HG03175 (cell line): ENCODE data around the gene SLC8B1.

Source experiments
- ATAC-seq: cut with Tn5 transposase; IDR thresholded peaks from one replicate; pipeline ENCODE4 v1.9.1; 2021; ENCODE audit warnings: mild to moderate bottlenecking, moderate library complexity; ENCODE audit not compliant: unreplicated experiment

Gene SLC8B1

DNA sequence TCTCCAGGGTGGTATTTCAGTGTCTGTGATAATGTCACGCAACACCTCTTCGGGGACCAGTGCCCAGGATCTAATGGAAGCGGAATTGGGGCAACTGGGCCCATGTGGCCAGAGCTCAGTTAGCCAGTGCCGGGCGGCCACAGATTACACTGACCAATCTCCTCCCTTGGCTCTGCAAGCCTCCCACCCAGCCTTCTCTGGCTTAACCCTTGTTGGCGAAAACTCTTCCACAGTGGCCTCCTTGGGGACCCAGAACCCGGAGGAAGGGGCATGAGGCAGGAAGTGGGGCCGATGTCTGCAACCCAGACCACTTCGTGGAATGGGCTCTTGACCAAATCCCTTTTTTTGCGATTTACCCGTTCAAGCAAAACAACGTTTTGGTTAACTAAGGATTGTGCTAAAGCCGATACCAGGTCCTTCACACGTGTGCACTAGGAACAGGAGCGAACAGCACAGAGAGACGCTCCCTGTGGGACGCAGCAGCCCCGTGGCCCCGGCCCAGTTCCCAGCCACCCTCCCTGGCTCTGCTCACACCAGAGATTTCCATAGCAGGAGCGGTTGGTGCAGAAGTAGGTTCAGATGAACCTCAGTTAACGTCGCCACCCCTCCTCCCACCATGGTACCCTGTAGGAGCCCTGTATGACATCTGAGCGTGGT lies 38.2 kb downstream of the SLC8B1 start:
- ATAC-seq, result no peak

DNA sequence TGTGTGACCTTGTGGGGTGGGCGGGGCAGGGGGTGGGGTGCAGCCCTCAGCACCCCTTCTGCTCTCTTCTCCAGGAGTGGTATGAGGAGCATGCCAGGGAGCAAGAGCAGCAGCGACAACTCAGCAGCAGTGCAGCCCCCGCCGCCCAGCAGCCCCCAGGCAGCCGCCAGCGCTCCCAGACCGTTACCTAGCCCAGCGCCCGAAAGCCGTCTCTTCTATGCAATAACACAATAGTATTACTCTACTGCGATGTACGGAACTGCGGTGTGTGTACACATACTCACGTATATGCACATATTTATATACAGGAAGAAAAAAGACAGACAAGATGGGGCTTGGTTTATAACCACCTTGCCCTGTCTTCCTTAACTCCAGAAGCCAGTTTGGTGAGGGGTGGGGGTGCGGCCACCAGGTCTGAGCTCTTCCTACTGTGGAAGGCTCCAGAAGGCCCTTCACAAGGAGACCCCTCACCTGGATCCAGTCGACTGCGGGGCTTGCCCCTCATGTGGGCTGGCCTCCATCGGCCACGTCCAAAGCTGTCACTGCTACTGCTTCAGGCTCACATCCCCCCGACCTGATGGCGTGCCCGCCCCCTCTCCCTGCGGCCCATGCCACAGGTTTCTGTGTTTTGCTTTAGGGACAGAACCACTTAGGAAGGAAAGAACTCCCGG lies 38.9 kb downstream of the SLC8B1 start:
- no peak for ATAC-seq

DNA sequence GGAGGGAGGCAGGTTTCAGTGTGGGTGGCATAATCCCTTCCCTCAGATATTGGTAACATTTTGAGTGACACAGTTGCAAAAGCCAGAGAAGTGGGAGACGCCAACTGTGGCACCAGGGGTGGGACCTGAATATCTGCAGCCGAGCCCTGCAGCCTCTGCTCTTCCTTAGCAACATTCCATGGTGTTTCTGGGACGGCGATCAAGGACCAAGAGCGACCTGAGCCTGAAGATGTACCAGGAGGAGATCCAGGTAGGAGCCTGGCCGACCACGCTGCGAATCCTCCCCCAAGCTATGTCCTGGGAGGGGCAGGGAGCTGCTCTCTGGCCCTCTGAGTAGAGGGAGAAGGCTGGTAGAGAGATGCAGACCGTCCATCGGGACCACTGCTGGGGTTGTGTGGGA lies 41.8 kb downstream of the SLC8B1 start:
- ATAC-seq, result no peak

DNA sequence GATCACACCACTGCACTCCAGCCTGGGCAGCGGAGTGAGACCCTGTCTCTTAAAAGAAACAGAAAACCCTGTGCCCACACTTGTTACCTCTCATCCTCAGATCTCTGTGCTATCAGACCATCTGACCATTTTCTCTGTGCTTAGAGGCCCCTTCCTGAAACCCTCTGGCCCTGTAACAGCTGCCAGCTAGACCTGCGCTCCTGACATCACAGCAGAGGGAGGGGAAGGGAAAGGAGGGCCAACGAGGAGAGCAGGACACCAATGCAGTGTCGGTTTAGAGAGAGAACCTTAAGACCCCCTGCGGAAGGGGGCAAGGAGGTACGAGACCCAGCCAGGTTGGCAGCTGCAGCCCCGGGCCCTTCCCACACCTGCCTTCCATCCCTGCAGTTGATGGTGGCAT lies 42.4 kb downstream of the SLC8B1 start:
- ATAC-seq, result no peak

DNA sequence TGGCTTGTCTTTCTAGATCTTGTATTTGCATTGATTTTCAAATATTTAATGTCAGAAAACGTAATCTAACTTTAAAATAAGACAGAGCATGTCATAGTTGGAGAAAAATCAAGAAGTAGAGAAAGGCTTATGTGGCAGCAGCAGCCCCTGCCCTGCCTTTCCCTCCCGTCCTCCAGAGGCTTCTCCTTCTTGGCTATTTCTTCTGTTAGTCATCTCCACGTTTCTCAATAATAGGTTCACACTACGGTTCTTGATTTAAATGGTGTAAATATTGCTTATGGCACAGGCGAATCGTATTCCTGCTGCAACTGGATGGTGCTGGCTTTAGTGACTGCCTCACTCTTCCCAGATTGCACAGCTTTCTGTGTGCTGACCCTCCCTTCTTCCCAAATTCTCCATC lies 42.8 kb downstream of the SLC8B1 start:
- no peak for ATAC-seq

DNA sequence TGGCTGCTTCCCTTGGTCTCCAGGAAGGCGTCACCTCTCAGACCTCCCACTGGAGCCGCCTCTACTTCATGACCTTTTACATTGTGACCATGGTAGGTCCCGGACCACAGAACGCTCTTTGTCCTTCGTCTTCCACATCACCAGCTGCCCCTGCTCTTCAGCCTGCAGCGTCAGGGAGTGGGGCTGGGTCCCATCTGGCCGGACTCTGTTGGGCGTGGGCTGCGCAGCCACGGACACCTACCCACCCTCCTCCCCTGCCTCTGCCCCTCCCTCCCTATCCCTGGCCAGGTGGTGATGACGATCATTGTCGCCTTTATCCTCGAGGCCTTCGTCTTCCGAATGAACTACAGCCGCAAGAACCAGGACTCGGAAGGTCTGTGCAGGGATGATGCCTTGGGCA lies 43.3 kb downstream of the SLC8B1 start:
- no peak for ATAC-seq

DNA sequence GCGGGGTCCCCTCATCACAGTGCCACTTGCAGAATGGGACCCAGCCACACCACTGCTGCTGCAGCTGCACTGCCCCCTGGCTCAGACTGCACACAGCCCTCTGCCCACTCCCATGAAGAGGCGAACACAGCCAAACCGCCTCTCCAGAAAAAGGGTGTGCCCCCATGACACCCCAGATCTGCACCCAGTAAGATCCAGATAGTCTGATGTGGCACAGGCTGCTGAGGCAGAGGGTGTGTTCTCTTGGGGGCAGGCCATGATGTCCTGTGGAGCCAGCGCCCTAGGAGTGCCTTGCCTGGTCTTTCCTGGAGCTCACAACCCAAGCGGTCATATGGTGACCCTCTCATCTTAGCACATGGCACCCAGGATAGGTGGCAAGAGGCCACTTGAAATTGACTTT lies 44.4 kb downstream of the SLC8B1 start:
- no peak for ATAC-seq

DNA sequence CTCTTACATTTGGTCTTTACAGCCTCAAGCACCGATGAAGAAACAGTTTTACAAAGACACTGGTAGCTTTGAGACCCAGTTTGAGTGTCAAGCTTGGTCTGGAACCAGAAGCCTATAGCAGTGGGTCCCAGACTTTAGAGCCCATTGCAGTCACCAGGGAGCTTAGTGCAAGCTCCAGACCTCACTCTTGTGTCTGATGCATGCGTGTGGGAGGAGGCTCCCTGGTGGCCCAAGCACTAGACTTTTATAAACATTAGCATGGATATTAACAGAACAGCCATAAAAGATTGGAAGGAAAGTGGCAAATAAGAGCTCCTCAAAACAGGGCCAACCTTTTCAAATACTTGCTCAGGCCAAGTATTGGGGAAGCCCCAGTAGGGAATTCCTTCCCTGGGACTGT lies 45.5 kb downstream of the SLC8B1 start:
- ATAC-seq, result no peak

DNA sequence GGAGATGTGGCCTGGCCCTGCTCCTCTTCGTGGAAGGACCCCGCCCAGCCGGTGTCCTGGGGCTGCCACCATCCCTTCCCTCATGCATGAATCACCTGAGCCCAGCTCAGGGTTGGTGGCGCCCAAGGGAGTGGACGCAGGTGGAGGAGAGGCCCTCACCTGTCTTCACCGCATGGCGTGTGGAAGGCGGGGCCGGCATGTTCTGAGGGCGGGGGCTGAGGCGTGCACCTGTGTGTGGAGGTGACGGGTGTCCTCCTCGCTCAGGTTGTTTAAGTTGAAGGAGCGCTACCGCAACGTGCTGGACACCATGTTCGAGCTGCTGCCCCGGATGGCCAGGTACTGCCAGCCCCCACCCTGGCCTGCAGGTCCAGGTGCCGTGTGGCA lies 47.0 kb downstream of the SLC8B1 start:
- ATAC-seq, result no peak

DNA sequence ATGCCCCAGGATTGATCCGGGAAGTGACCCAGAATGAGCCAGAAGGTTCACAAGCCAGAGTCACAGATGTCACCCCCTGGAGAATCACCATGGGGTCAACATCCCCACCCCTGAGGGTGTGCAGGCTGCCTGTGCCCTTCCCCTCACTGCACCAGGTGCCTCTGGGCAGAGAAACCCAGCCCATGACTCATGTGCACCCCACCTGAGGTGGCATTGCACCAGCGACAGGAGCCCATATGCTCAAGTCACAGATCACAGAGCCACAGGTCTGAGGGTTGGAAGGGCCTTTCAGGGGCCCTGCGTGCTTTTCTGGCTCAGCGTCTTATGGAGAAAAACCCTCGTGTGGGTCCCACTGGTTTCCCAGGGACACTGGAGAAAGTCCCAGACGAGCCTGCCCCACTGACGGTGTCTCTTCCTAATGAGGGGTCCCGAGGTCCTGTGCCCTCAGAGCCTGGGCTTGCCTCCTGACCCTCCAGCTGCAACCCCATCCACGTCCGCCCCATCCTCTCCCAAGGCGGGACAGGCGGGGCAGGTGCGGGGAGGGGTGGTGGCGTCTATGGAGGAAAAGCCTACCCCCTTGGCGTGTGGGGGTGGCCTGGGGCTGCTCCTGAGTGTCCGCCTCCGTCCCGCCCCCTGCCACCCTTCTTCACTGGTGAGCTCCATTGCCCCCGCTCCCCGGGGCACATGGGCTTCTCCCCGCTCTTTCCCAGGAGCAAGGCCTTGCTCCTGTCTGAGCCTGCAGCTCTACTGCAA lies 47.6 kb downstream of the SLC8B1 start:
- no peak for ATAC-seq

DNA sequence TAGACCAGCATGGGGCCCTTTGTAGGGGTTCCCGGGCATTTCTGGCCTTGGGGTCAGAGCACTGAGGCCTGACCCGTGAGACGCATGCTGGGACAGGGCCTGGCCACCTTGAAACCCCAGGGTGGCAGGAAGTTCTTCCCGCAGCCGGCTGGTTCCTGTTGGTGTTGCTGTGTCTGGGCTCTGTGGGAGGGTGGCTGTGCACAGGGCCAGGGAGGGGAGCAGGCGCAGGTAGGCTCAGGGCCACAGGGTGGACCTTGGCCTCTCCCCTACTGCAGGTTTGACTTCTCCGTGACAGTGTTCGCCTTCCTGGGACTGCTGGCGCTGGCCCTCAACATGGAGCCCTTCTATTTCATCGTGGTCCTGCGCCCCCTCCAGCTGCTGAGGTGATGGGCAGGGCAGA lies 48.2 kb downstream of the SLC8B1 start:
- no peak for ATAC-seq

DNA sequence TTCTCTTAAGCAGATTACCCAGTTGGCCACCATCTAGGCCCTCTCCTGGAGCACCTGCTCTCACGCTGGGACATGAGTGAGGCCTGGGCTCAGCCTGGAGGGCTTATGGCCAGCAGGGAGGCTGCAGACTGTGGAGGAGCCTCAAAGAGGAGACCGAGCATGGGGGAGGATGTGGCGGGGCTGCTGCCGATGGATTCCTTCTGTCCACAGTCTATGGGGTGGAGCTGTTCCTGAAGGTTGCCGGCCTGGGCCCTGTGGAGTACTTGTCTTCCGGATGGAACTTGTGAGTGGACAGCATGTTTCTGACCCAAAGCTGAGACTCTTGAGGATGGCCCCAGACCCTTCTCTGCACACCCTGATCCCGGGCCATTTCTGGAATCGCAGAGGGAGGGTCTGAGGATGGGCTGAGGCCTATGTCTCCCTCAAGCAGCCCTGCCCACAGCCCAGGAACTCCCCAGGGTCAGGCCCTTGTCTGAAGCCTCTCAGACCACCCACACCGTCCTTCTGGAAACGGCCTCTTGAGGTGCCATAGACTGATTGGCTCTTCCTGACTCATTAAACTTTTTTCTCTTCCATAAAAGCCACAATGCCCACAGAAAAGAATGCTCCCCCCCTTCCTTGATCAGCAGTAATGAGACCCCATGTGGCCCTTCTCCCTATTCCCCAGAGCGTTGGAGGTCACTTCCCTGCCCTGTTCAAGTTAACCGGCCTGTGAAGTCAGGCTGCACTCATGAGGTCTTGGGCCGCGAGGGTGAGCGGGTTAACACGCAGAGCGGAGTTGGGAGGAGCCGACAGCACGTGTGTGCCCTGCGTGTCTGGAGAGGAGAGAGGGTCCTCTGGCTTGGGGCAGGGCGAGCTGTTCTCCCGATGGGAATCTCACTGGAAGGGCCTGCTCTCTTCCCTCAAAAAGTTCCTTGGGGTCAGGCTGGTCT lies 49.0 kb downstream of the SLC8B1 start:
- ATAC-seq, result no peak

DNA sequence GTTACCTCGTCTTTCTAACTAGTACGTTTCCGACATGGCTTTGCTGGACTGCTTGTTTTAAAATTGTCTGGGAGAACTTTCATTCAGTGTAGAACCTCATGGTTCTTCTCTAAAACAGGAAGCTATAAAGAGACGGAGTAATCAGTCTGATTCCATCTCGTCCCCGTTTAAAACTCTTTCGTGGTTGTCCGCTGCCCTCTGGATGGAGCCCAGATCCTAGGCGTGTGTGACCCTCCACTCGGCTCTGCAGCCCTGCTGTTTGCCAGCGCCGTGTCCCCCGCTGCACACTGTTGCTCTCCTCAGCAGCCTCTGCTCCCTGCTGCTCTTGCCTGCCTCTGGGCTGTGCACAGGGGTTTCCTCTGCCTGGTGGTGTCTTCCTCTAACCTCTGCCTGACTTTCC lies 50.2 kb downstream of the SLC8B1 start:
- no peak for ATAC-seq

DNA sequence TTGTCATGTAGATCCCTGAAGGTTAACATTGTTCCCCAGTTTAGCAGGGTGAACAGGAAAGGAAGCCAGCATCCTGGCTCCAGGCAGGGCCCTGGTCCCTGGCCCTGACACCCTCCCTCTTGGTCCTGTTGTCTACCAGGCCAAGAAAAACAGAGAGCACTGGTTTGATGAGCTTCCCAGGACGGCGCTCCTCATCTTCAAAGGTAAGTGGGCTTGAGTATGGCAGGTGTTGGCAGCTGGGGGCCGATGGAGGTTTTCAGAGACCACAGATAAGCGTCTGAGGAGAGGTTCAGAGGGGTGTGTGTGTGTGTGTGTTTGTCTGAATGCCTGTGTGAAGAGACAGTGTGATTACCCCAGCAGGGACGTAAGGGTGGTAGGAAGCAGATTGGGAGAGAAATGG lies 56.3 kb downstream of the SLC8B1 start:
- ATAC-seq, result no peak

DNA sequence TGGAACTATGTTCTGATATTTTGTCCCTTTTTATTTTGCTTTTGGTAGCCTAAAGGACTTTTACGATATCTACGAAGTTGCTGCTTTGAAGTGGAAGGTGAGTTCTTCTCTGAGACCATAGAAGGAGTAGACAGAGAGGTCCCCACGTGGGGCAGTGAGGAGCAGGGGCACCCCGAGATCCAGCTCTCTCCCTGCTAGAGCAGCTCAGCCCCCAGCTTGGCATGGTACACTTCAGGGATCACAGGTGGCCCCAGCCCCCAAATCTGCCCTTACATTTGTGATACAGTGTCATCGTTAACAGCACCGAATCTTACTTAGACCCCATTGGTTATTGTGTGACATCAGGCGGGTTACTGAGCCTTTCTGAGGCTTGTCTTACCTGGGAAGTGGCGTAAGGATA lies 56.8 kb downstream of the SLC8B1 start:
- ATAC-seq, result no peak

DNA sequence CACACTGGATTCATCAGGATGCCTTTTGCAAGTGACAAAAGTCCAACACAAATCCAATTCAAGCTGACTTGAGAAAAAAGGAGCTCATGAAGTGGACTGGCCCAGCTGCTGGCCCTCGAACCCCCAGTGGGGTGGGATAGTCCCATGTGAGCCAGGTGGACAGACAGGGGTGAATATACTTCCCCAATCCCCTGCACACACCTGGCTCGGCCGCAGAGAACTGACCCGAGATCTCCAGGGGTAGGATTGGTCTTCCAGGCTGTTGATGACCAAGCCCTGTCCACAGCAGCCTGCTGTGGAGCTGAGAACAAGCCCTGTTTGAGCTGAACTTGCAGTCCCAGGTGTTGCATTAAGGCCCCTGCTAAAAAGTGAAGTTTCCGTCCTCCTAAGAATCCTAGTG lies 57.4 kb downstream of the SLC8B1 start:
- ATAC-seq, result no peak

DNA sequence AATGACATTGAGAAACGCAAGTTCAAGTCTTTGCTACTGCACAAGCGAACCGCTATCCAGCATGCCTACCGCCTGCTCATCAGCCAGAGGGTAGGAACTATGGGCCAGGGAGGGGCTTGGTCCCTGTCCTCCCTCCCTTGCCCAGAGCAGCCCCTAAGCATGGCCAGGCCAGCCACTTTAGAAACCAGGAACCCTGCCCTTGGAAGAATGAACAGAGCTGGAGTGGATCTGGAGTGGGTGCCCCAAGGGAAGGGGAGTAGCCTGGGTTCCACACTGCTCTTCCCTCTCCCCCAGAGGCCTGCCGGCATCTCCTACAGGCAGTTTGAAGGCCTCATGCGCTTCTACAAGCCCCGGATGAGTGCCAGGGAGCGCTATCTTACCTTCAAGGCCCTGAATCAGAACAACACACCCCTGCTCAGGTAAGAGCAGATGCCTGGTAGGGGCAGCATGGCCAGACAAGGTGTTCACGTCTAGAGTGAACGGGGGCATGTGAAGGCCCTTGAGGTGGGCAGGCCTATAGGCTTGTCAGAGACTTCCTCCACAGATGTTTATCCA lies 57.9 kb downstream of the SLC8B1 start:
- ATAC-seq, result no peak

DNA sequence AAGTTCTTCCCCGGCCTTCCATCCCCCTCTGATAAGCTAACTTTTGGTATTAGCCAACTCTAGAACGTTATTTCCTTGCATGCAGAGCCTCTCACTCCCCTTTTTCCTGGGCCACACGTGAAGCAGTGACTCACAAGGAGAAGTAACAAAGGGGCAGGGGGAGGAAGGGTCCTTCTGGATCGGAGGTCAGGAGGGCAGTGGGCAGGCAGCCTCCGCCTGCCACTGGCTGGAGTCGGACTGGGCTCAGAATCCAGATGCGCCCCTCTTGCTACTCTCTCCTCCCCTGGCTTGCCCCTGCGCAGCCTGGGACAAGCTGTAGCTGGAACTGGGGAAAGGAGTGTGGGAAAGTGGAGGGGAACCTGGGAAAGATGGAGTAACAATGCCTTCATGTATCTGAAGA lies 58.6 kb downstream of the SLC8B1 start:
- no peak for ATAC-seq

DNA sequence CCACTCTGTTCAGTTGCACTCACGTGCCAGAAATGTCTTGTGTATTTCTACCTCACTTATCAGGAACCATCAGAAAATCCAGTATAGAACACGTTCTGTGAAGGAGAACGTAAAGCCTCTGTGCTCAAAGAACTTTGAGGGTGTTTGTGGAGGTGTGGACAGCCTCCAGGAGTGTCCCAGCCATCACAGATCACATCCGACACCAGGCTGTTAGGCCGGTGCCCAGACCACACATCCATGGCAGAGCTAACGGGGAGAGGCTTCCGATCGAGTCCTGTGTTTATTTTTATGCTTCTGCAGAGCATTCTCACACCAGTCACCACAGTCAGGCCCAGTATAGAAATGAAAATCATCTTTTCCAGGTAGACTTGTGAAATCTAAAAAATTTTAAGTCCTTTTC lies 60.1 kb downstream of the SLC8B1 start:
- ATAC-seq, result no peak

DNA sequence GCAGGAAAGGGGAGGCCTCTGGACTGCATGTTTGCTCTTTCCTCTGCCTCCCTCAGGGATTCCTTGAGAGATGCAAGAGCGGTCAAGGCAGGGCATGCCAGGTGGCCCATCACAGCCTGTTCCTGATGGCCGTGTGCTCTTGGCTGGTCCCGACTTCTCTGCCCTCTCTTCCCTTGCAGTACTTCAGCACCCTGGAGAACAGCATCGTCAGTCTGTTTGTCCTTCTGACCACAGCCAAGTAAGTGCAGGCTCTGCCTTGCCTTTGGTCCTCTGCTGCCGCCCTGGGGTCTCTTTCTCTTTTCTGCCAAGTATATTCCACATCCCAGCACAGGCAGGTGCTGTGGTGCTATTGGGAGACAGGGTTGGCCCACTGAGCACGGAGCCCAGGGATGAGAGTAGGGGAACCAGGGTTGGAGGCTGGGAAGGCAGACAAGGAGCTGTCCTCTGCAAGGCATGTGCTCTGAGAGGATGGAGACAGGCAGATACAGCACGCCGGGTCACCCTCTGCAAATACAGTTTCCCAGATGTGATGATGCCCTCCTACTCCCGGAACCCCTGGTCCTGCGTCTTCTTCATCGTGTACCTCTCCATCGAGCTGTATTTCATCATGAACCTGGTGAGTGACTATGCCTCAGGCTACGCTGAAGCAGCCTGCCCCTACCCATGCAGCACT lies 61.7 kb downstream of the SLC8B1 start:
- ATAC-seq, result no peak
